ENCODE measurements around the gene NLRP3. TPM values are rescaled to one million over a fixed set of nuclear protein-coding genes. Genes with fewer than 3 reads are reported as not detected.

Gene NLRP3
- total and polyA plus RNA-seq, 4 donors, result 1.3 to 27.9 (median 5.6) TPM

DNA sequence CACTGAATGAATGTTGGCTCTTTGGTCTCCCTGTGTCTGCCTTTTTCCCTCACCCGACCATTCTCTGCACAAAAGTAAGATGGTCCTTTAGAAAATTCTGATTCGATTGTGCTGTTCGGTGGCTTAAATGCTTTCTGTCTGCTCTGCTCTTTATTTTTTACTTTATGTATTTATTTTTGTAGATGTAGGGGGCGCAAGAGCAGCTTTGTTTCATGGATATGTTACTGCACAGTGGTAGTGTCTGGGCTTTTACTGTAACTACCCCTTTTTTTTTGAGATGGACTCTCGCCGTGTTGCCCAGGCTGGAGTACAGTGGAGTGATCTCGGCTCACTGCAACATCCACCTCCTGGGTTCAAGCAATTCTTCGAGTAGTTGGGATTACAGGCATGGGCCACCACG lies 15.7 kb downstream of the NLRP3 start:
- Histone ChIP-seq H3K9me3 (ENCODE audit: control insufficient read depth in 4 of 4, insufficient read depth in 3 of 4, low read length in 3 of 4) (peaks cover 0 to 2% (median 0%) of the 10 kb centered on the region in 4 donors), H3K4me3 (no peak overlapping the region), H3K9ac (ENCODE audit: insufficient read depth in 1 of 2, low read length in 2 of 2) (no peak overlapping the region), H3K4me1 (ENCODE audit: control insufficient read depth in 5 of 5, insufficient read depth in 5 of 5, low read length in 5 of 5) (peaks cover 0 to 2% (median 0%) of the 10 kb centered on the region in 5 donors), H3K27me3 (ENCODE audit: control insufficient read depth in 3 of 3, insufficient read depth in 3 of 3, low read length in 2 of 3) (peaks cover 0 to 5% (median 0%) of the 10 kb centered on the region in 3 donors), H3K27ac (ENCODE audit: low read depth in 1 of 2, low read length in 1 of 2) (no peak overlapping the region), H3K36me3 (ENCODE audit: control insufficient read depth in 4 of 4, insufficient read depth in 4 of 4, low read length in 4 of 4) (no peaks in the 10 kb centered on the region)
- WGBS, 2 donors, result 89 to 95% methylated on average over 9 of the region's 9 CpGs
- DNase-seq, result no peak
- no peak for ATAC-seq (ENCODE audit: insufficient read depth, low FRiP score)
- TF ChIP-seq, protein P1, sequence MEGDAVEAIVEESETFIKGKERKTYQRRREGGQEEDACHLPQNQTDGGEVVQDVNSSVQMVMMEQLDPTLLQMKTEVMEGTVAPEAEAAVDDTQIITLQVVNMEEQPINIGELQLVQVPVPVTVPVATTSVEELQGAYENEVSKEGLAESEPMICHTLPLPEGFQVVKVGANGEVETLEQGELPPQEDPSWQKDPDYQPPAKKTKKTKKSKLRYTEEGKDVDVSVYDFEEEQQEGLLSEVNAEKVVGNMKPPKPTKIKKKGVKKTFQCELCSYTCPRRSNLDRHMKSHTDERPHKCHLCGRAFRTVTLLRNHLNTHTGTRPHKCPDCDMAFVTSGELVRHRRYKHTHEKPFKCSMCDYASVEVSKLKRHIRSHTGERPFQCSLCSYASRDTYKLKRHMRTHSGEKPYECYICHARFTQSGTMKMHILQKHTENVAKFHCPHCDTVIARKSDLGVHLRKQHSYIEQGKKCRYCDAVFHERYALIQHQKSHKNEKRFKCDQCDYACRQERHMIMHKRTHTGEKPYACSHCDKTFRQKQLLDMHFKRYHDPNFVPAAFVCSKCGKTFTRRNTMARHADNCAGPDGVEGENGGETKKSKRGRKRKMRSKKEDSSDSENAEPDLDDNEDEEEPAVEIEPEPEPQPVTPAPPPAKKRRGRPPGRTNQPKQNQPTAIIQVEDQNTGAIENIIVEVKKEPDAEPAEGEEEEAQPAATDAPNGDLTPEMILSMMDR (IDR thresholded peaks at IDR 0.05; ENCODE audit: control extremely low read depth, extremely low read depth), result no peak

DNA sequence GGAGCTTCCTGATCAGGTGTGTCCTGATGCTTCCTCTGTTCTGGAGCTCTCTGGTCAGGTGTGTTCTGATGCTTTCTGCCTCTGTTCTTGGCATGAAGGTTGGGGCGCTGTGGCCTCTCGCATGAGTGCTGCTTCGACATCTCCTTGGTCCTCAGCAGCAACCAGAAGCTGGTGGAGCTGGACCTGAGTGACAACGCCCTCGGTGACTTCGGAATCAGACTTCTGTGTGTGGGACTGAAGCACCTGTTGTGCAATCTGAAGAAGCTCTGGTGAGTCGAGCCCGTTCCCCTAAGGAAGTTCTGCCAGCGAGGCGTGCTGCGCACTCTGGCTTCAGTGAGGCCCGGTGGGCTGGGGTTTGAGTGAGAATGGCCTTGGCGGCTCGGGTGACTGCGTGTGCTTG lies 18.0 kb downstream of the NLRP3 start:
- Histone ChIP-seq H3K9me3 (ENCODE audit: control insufficient read depth in 4 of 4, insufficient read depth in 3 of 4, low read length in 3 of 4) (peaks cover 0 to 2% (median 0%) of the 10 kb centered on the region in 4 donors), H3K27ac (ENCODE audit: low read depth in 1 of 2, low read length in 1 of 2) (no peak overlapping the region), H3K36me3 (ENCODE audit: control insufficient read depth in 4 of 4, insufficient read depth in 4 of 4, low read length in 4 of 4) (no peaks in the 10 kb centered on the region), H3K4me3 (no peak overlapping the region), H3K4me1 (ENCODE audit: control insufficient read depth in 5 of 5, insufficient read depth in 5 of 5, low read length in 5 of 5) (peaks cover 0 to 2% (median 0%) of the 10 kb centered on the region in 5 donors), H3K9ac (ENCODE audit: insufficient read depth in 1 of 2, low read length in 2 of 2) (no peak overlapping the region), H3K27me3 (ENCODE audit: control insufficient read depth in 3 of 3, insufficient read depth in 3 of 3, low read length in 2 of 3) (peaks cover 0 to 5% (median 0%) of the 10 kb centered on the region in 3 donors)
- DNase-seq (no peak), ATAC-seq (ENCODE audit: insufficient read depth, low FRiP score) (no peak)
- WGBS, 2 donors, result 53 to 71% methylated on average over 15 of the region's 15 CpGs
- TF ChIP-seq, protein P1 (IDR thresholded peaks at IDR 0.05; ENCODE audit: control extremely low read depth, extremely low read depth), result no peak

DNA sequence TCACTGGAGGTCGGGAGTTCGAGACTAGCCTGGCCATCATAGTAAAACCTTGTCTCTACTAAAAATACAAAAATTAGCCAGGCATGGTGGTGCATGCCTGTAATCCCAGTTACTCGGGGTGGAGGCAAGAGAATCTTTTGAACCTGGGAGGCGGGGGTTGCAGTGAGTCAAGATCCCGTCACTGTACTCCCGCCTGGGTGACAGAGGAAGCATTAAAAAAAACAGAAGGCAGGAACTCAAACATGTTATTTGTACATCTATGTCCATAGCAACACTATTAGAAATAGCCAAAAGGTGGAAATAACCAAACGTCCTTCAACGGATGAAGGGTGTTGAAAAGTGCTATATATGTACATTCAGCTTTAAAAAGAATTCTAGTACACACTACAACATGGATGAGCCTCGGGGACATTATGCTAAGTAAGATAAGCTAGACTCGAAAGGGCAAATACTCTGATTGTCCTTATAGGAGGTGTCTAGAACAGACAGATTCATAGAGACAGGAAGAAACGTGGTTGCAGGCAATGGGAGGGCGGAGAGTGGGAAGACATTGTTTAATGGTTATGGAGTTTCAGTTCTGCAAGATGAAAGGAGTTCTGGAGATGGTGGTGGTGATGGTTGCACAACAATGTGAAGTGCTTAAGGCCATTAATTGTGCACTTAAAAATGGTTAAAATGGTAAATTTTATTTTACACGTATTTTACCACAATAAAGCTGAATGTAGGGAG lies 19.2 kb downstream of the NLRP3 start:
- ATAC-seq (ENCODE audit: insufficient read depth, low FRiP score), result no peak
- WGBS, 2 donors, result 59 to 63% methylated on average over 13 of the region's 13 CpGs
- TF ChIP-seq, protein P1 (IDR thresholded peaks at IDR 0.05; ENCODE audit: control extremely low read depth, extremely low read depth), result no peak

More for the DNA sequence above, 19.2 kb downstream of the NLRP3 start:
- no peak for DNase-seq
- peaks cover 0 to 5% (median 0%) of the 10 kb centered on the region in 3 donors for H3K27me3 ChIP-seq (ENCODE audit: control insufficient read depth in 3 of 3, insufficient read depth in 3 of 3, low read length in 2 of 3)
- no peak overlapping the region for H3K9ac ChIP-seq (ENCODE audit: insufficient read depth in 1 of 2, low read length in 2 of 2)
- no peaks in the 10 kb centered on the region for H3K9me3 ChIP-seq (ENCODE audit: control insufficient read depth in 4 of 4, insufficient read depth in 3 of 4, low read length in 3 of 4)
- no peak overlapping the region for H3K4me3 ChIP-seq
- H3K4me1 ChIP-seq (ENCODE audit: control insufficient read depth in 5 of 5, insufficient read depth in 5 of 5, low read length in 5 of 5), result peaks cover 0 to 2% (median 0%) of the 10 kb centered on the region in 5 donors
- H3K36me3 ChIP-seq (ENCODE audit: control insufficient read depth in 4 of 4, insufficient read depth in 4 of 4, low read length in 4 of 4), result no peaks in the 10 kb centered on the region
- H3K27ac ChIP-seq (ENCODE audit: low read depth in 1 of 2, low read length in 1 of 2), result no peak overlapping the region
